ENCODE measurements around the gene INHBA.
A peak's percentile ranks its signal among the peaks of the same experiment; 100 is the strongest.

The INHBA gene

DNA sequence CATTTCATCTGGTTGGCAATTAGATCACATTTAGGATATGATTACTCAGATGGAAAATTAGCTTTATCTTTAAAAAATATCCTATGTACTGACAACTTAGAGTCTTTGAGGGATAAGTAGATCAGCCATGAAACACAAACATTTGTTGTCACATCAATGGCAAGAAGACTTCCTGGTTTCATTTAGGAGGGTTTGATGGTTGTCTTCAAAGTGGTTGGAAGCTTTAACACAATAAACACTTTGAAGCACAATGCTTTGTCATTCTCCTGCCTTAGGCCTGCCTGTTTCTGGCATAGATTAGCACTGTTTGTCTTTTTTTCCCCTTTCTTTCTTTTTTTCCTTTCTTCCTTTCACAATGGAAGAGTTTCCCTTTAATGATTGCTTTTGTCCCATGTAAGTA lies 20.5 kb downstream of the INHBA start:
- Histone ChIP-seq H3K27me3 (replicated peaks) (no peaks in the 10 kb centered on the region), H3K36me3 (replicated peaks) (peaks cover 4% of the 10 kb centered on the region), H3K27ac (no peak overlapping the region), H3K4me3 (ENCODE audit: low read depth, low read length) (no peak overlapping the region)
- TF ChIP-seq, protein P1, sequence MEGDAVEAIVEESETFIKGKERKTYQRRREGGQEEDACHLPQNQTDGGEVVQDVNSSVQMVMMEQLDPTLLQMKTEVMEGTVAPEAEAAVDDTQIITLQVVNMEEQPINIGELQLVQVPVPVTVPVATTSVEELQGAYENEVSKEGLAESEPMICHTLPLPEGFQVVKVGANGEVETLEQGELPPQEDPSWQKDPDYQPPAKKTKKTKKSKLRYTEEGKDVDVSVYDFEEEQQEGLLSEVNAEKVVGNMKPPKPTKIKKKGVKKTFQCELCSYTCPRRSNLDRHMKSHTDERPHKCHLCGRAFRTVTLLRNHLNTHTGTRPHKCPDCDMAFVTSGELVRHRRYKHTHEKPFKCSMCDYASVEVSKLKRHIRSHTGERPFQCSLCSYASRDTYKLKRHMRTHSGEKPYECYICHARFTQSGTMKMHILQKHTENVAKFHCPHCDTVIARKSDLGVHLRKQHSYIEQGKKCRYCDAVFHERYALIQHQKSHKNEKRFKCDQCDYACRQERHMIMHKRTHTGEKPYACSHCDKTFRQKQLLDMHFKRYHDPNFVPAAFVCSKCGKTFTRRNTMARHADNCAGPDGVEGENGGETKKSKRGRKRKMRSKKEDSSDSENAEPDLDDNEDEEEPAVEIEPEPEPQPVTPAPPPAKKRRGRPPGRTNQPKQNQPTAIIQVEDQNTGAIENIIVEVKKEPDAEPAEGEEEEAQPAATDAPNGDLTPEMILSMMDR (IDR thresholded peaks at IDR 0.05; ENCODE audit: low read depth, low read length, missing control alignments) = no peak
- in situ Hi-C loops (cut with HindIII; ENCODE audit: low pct_ligation_motif_present, low sequenced_read_pairs) = no loop called here
- no peak for DNase-seq

DNA sequence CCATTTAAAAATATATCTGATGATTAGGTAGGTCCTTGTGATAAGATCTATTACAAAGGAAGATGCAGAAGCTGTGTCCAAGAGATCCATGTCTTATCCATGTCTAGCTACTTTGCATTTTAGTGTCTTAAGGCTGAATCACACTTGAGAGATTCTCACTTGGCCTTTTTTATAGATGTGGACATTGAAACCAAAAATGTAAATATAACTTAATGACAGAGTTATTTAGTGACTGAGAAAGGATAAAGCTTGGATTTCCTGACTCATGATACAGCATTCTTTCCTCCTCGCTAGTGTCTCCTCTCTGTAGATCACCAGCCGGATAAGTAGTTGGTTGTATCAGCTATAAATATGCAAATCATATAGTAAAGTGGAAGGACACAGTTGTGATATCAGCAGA lies 23.3 kb downstream of the INHBA start:
- Histone ChIP-seq H3K36me3 (replicated peaks) (no peaks in the 10 kb centered on the region), H3K27me3 (replicated peaks) (no peaks in the 10 kb centered on the region), H3K4me3 (ENCODE audit: low read depth, low read length) (no peak overlapping the region), H3K27ac (no peak overlapping the region)
- DNase-seq = no peak
- in situ Hi-C loops (cut with HindIII; ENCODE audit: low pct_ligation_motif_present, low sequenced_read_pairs) = no loop called here
- TF ChIP-seq, protein P1 (IDR thresholded peaks at IDR 0.05; ENCODE audit: low read depth, low read length, missing control alignments) = no peak

DNA sequence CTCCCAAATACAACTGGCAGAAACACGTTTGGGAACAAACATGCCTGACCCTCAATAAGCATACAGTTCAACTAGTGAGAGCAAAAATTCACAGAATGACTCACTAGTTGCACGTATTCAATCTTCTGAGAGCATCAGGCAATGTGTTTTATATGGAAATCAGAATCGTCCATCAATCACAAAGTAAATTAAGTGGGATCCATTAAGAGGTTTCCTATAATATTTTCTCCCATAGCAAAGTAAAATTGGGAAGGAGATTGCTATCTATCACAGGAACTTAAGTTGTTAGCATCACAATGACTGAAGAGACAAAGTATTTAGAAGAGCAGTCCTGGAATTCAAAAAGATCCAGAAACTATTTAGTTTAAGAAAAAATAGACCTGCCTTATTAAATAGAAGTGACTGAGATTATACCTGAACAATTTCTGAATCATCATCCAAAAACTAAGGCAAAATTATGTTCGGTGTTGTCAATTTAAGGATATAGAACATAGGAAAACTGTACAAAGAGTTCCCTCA lies 28.3 kb downstream of the INHBA start:
- H3K4me3 ChIP-seq (ENCODE audit: low read depth, low read length) = no peak overlapping the region
- H3K36me3 ChIP-seq (replicated peaks) = no peaks in the 10 kb centered on the region
- no peak for DNase-seq
- TF ChIP-seq, protein P1 (IDR thresholded peaks at IDR 0.05; ENCODE audit: low read depth, low read length, missing control alignments) = no peak
- H3K27me3 ChIP-seq (replicated peaks) = no peaks in the 10 kb centered on the region
- no peak overlapping the region for H3K27ac ChIP-seq
- in situ Hi-C loops (cut with HindIII; ENCODE audit: low pct_ligation_motif_present, low sequenced_read_pairs) = no loop called here

DNA sequence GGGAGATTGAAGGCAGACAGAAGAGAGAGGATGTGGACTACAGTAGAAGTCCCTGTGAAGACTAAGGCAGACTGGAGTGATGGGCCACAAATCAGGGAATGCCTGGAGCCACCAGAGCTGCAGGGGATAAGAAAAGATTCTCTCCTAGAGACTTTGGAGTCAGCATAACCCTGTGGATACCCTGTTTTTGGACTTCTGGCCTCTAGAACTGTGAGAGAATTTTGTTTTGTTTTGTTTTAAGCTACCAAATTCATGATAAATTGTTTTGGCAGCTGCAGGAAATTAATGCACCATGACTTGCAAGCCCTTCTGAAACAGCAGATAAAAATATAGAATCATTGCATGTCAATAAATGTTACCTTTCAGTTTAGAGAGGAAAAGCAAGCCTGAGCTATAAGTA lies 41.3 kb downstream of the INHBA start:
- Histone ChIP-seq H3K36me3 (replicated peaks) (no peaks in the 10 kb centered on the region), H3K27ac (no peak overlapping the region), H3K27me3 (replicated peaks) (no peaks in the 10 kb centered on the region), H3K4me3 (ENCODE audit: low read depth, low read length) (no peak overlapping the region)
- in situ Hi-C loops (cut with HindIII; ENCODE audit: low pct_ligation_motif_present, low sequenced_read_pairs) = no loop called here
- DNase-seq = no peak
- TF ChIP-seq, protein P1 (IDR thresholded peaks at IDR 0.05; ENCODE audit: low read depth, low read length, missing control alignments) = no peak

DNA sequence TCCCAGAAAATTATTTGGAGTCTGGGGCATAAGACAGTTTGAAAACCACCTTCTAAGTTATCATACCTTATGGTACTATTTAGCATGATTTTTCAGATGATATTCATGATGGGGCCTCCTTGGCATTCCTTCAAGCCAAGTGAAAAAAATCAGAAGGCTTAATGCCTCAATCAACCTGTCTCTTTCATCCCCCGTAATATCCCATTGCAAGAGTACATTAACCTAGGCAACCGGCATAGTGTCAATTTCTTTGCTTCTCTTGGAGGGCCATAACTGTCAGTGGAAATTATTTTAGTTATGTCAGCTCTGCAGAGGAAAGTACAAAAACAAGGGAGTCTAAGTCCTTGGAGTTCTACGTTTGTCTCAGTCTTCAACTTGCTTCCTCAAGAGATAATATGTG lies 43.4 kb downstream of the INHBA start:
- no peaks in the 10 kb centered on the region for H3K36me3 ChIP-seq (replicated peaks)
- in situ Hi-C loops (cut with HindIII; ENCODE audit: low pct_ligation_motif_present, low sequenced_read_pairs) = no loop called here
- DNase-seq = no peak
- TF ChIP-seq, protein P1 (IDR thresholded peaks at IDR 0.05; ENCODE audit: low read depth, low read length, missing control alignments) = no peak
- H3K27ac ChIP-seq = no peak overlapping the region
- H3K4me3 ChIP-seq (ENCODE audit: low read depth, low read length) = no peak overlapping the region
- H3K27me3 ChIP-seq (replicated peaks) = no peaks in the 10 kb centered on the region

DNA sequence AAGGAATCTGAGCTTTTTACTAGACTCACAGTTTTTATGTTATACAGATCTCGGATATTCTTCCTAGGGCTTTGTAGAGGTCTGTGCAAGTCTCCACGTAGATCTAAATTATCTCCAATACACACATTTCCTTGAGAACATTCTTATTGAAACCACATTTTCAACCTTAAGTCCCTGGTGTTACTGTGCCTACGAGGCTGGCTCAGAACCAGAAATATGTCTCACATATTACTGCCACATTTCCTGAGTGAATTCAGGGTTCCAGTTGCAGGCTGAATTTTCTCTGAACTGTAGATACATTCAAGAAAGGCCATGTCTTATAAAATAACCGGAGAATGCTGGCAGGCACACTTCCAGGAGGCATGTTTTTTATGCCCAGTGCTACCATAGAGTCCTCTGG lies 46.5 kb downstream of the INHBA start:
- Histone ChIP-seq H3K4me3 (ENCODE audit: low read depth, low read length) (no peak overlapping the region), H3K36me3 (replicated peaks) (no peaks in the 10 kb centered on the region), H3K27ac (no peak overlapping the region), H3K27me3 (replicated peaks) (no peaks in the 10 kb centered on the region)
- DNase-seq = peak; percentile 62
- in situ Hi-C loops (cut with HindIII; ENCODE audit: low pct_ligation_motif_present, low sequenced_read_pairs) = no loop called here
- TF ChIP-seq, protein P1 (IDR thresholded peaks at IDR 0.05; ENCODE audit: low read depth, low read length, missing control alignments) = no peak

All from brain microvascular endothelial cell (primary cell).